HCT116 (cell line): ENCODE data around the gene FAM98B.

Experiments used
- CTCF ChIP-seq, 3 experiments: fragments of 200-600 bp in 1 of 3; sonication (generic) in 1 of 3; IDR thresholded peaks in 2 of 3; conservative IDR thresholded peaks in 1 of 3; 2 replicates each; pipeline ENCODE4 v1.5.1; 2012 to 2017; ENCODE audit warnings: low read depth in 2 of 3, low read length in 2 of 3, antibody characterized with exemption in 1 of 3, borderline replicate concordance in 1 of 3, control low read depth in 1 of 3, mild to moderate bottlenecking in 1 of 3, mixed read lengths in 1 of 3, mixed run types in 1 of 3, moderate library complexity in 1 of 3; ENCODE audit not compliant: insufficient read depth in 1 of 3
- ELF1 ChIP-seq: IDR thresholded peaks from 2 replicates; pipeline ENCODE4 v1.6.1; 2012; ENCODE audit warnings: low read depth, borderline replicate concordance
- EZH2 ChIP-seq: fragments of 200-600 bp; sonication (generic); IDR thresholded peaks from 2 replicates; pipeline ENCODE4 v1.6.1; 2017; ENCODE audit warnings: antibody characterized with exemption, mixed run types
- FOSL1 ChIP-seq: IDR thresholded peaks from 2 replicates; pipeline ENCODE4 v1.6.1; 2012; ENCODE audit warnings: low read depth
- MAX ChIP-seq: IDR thresholded peaks from 2 replicates; pipeline ENCODE4 v1.6.1; 2012
- POLR2A ChIP-seq: IDR thresholded peaks from 2 replicates; pipeline ENCODE4 v1.7.0; 2011; ENCODE audit warnings: borderline replicate concordance; ENCODE audit not compliant: insufficient read depth, insufficient read length; ENCODE audit errors: extremely low read depth
- POLR2AphosphoS5 ChIP-seq: IDR thresholded peaks from 2 replicates; pipeline ENCODE4 v1.6.1; 2011; ENCODE audit warnings: mild to moderate bottlenecking, low read depth, low read length, moderate library complexity
- SP1 ChIP-seq: IDR thresholded peaks from 2 replicates; pipeline ENCODE4 v1.6.1; 2012; ENCODE audit warnings: low read depth
- ZBTB33 ChIP-seq: IDR thresholded peaks from 2 replicates; pipeline ENCODE4 v1.6.1; 2011; ENCODE audit warnings: mild to moderate bottlenecking, low read length, moderate library complexity; ENCODE audit not compliant: insufficient replicate concordance; ENCODE audit errors: extremely low read depth
- ZNF274 ChIP-seq: fragments of 200-500 bp; sonication (Bioruptor generic); IDR thresholded peaks from 2 replicates; pipeline ENCODE4 v1.6.1; 2014; ENCODE audit warnings: mild to moderate bottlenecking, low read depth, low read length, inconsistent platforms

- TF ChIP-seq ZNF274 (no peak), ZBTB33 (no peak), CTCF (IDR thresholded peaks at IDR 0.05 in 2 of 3, conservative IDR thresholded peaks at IDR 0.05 in 1 of 3; ENCODE audit: borderline replicate concordance in 1 of 3, insufficient read depth in 1 of 3, low read depth in 2 of 3, low read length in 2 of 3) (no peak), EZH2 (no peak), POLR2AphosphoS5 (no peak), POLR2A (no peak), ELF1 (no peak), MAX (no peak), FOSL1 (no peak), SP1 (no peak)
Observed at GRCh38 chr15:38520035-38520434, 66.1 kb downstream of the FAM98B start.
